GM23338 (cell line): ENCODE results near the gene CBFA2T3. TPM values are rescaled to one million over a fixed set of nuclear protein-coding genes. Genes with fewer than 3 reads are reported as not detected.

ENCODE experiments used
- ATAC-seq: fragments of 200-7000 bp; cut with Tn5 transposase; 3 replicates; pipeline ENCODE4 v1.9.1; 2020
- DNase-seq: peaks from one replicate; pipeline ENCODE4 v3.0.0-alpha.2; 2015; ENCODE audit warnings: low spot score
- H2AFZ ChIP-seq: fragments of 200-600 bp; sonication (generic); 2 replicates; pipeline ENCODE4 v1.8.0; 2016; ENCODE audit warnings: antibody characterized with exemption, mild to moderate bottlenecking, moderate library complexity
- H3F3A ChIP-seq: fragments of 200-600 bp; sonication (generic); replicated peaks from 2 replicates; pipeline ENCODE4 v1.8.0; 2017; ENCODE audit warnings: antibody characterized with exemption, mixed run types, low read depth
- H3K27ac ChIP-seq: fragments of 200-600 bp; sonication (generic); 2 replicates; pipeline ENCODE4 v1.6.1; 2016; ENCODE audit warnings: low read depth
- H3K27me3 ChIP-seq: fragments of 200-600 bp; sonication (generic); 2 replicates; pipeline ENCODE4 v1.8.0; 2016; ENCODE audit warnings: mild to moderate bottlenecking, mixed run types, moderate library complexity; ENCODE audit not compliant: insufficient read depth
- H3K36me3 ChIP-seq: fragments of 200-600 bp; sonication (generic); 2 replicates; pipeline ENCODE4 v1.8.0; 2016; ENCODE audit warnings: mild to moderate bottlenecking; ENCODE audit not compliant: insufficient read depth
- H3K4me1 ChIP-seq: fragments of 200-600 bp; sonication (generic); 2 replicates; pipeline ENCODE4 v1.8.0; 2016; ENCODE audit warnings: mild to moderate bottlenecking, moderate library complexity; ENCODE audit not compliant: insufficient read depth
- H3K4me2 ChIP-seq: fragments of 200-600 bp; sonication (generic); 2 replicates; pipeline ENCODE4 v1.7.1; 2017; ENCODE audit warnings: mixed run types
- H3K4me3 ChIP-seq: fragments of 200-600 bp; sonication (generic); 2 replicates; pipeline ENCODE4 v1.6.1; 2016; ENCODE audit warnings: mixed run types
- H3K79me2 ChIP-seq: fragments of 200-600 bp; sonication (generic); replicated peaks from 2 replicates; pipeline ENCODE4 v1.8.0; 2017; ENCODE audit warnings: mild to moderate bottlenecking; ENCODE audit not compliant: insufficient read depth
- H3K9me2 ChIP-seq: fragments of 200-600 bp; sonication (generic); 2 replicates; pipeline ENCODE4 v1.8.0; 2017; ENCODE audit not compliant: insufficient read depth
- H4K20me1 ChIP-seq: fragments of 200-600 bp; sonication (generic); replicated peaks from 2 replicates; pipeline ENCODE4 v1.8.0; 2017; ENCODE audit warnings: mild to moderate bottlenecking; ENCODE audit not compliant: insufficient read depth
- H3K27ac Mint-ChIP-seq: 2 replicates; pipeline ENCODE4 v1.8.0; 2020; ENCODE audit warnings: inconsistent platforms, mild to moderate bottlenecking, moderate library complexity, mixed read lengths
- H3K27me3 Mint-ChIP-seq: 3 replicates; pipeline ENCODE4 v1.8.0; 2022; ENCODE audit warnings: low read depth, mild to moderate bottlenecking, moderate library complexity, mixed read lengths, inconsistent platforms; ENCODE audit not compliant: insufficient read depth, poor library complexity
- H3K36me3 Mint-ChIP-seq: 3 replicates; pipeline ENCODE4 v1.8.0; 2021; ENCODE audit warnings: low read depth, mild to moderate bottlenecking, inconsistent platforms, moderate library complexity, mixed read lengths
- H3K4me1 Mint-ChIP-seq: 3 replicates; pipeline ENCODE4 v1.8.0; 2020; ENCODE audit warnings: mild to moderate bottlenecking, inconsistent platforms, mixed read lengths
- H3K4me3 Mint-ChIP-seq: 3 replicates; pipeline ENCODE4 v1.8.0; 2021; ENCODE audit warnings: moderate library complexity, mild to moderate bottlenecking, inconsistent platforms, mixed read lengths
- H3K9me3 Mint-ChIP-seq: 3 replicates; pipeline ENCODE4 v1.8.0; 2020; ENCODE audit warnings: moderate library complexity, mild to moderate bottlenecking, inconsistent platforms, mixed read lengths
- CREB1 ChIP-seq: fragments of 250-450 bp; sonication (Bioruptor Pico); IDR thresholded peaks from 2 replicates; pipeline ENCODE4 v1.5.0; 2020; ENCODE audit warnings: low read depth, mild to moderate bottlenecking, moderate library complexity
- EZH2 ChIP-seq: fragments of 200-600 bp; sonication (generic); IDR thresholded peaks from one replicate; pipeline ENCODE4 v1.8.0; 2017; ENCODE audit warnings: antibody characterized with exemption, mild to moderate bottlenecking, low read depth; ENCODE audit not compliant: unreplicated experiment
- EZH2phosphoT487 ChIP-seq: fragments of 200-600 bp; sonication (generic); IDR thresholded peaks from one replicate; pipeline ENCODE4 v1.8.1; 2018; ENCODE audit warnings: antibody characterized with exemption; ENCODE audit not compliant: unreplicated experiment
- JUNB ChIP-seq: IDR thresholded peaks from one replicate; pipeline ENCODE4 v1.6.1; 2016; ENCODE audit warnings: antibody characterized with exemption; ENCODE audit not compliant: unreplicated experiment
- NANOG ChIP-seq: IDR thresholded peaks from 2 replicates; pipeline ENCODE4 v1.6.1; 2016; ENCODE audit warnings: antibody characterized with exemption, borderline replicate concordance
- POLR2AphosphoS5 ChIP-seq: IDR thresholded peaks from 2 replicates; pipeline ENCODE4 v1.6.1; 2016; ENCODE audit warnings: antibody characterized with exemption, low read depth
- STAT1 ChIP-seq: IDR thresholded peaks from one replicate; pipeline ENCODE4 v1.6.1; 2016; ENCODE audit warnings: antibody characterized with exemption; ENCODE audit not compliant: unreplicated experiment
- ZNF114 ChIP-seq: fragments of 250-450 bp; sonication (Bioruptor Pico); IDR thresholded peaks from 2 replicates; pipeline ENCODE4 v1.5.0; 2020; ENCODE audit warnings: mild to moderate bottlenecking, moderate library complexity
- ZNF331 ChIP-seq: fragments of 250-450 bp; sonication (Bioruptor Pico); IDR thresholded peaks from 2 replicates; pipeline ENCODE4 v1.5.0; 2020; ENCODE audit warnings: low read depth, mild to moderate bottlenecking, moderate library complexity
- polyA plus RNA-seq: library from polyadenylated mRNA; unstranded; fragments of >200 nt; fragmentation: Nextera tagmentation; extraction: Ambion mirVana; gene quantifications from 2 replicates; pipeline ENCODE4 v1.2.1, GENCODE V29; 2016
- total RNA-seq: library from RNA; depleted of rRNA; stranded (reverse); fragments of >200 nt; shearing (Covaris generic); gene quantifications from 2 replicates; pipeline ENCODE4 v1.2.3, GENCODE V29; 2014
- TF ChIP-seq, protein P1 (sequence below): IDR thresholded peaks from 2 replicates; pipeline ENCODE4 v1.6.1; 2016; ENCODE audit warnings: antibody characterized with exemption
- TF ChIP-seq, protein P2 (sequence below): fragments of 250-450 bp; sonication (Bioruptor Pico); IDR thresholded peaks from 2 replicates; pipeline ENCODE4 v1.5.0; 2020; ENCODE audit warnings: mild to moderate bottlenecking, moderate library complexity
- TF ChIP-seq, protein P3 (sequence below), 2 experiments: fragments of 200-600 bp in 1 of 2; sonication (generic) in 1 of 2; conservative IDR thresholded peaks; 2 replicates each; pipeline versions ENCODE4 v1.5.1 to v1.6.1; 2016 to 2017; ENCODE audit warnings: antibody characterized with exemption in 2 of 2, low read depth in 2 of 2, mild to moderate bottlenecking in 2 of 2, moderate library complexity in 1 of 2
- TF ChIP-seq, protein P4 (sequence below): IDR thresholded peaks from one replicate; pipeline ENCODE4 v1.6.1; 2018; ENCODE audit warnings: antibody characterized with exemption; ENCODE audit not compliant: unreplicated experiment

Gene CBFA2T3
- total and polyA plus RNA-seq, 2 experiments from 2014 or later, result 0.87 to 1.5 TPM

DNA sequence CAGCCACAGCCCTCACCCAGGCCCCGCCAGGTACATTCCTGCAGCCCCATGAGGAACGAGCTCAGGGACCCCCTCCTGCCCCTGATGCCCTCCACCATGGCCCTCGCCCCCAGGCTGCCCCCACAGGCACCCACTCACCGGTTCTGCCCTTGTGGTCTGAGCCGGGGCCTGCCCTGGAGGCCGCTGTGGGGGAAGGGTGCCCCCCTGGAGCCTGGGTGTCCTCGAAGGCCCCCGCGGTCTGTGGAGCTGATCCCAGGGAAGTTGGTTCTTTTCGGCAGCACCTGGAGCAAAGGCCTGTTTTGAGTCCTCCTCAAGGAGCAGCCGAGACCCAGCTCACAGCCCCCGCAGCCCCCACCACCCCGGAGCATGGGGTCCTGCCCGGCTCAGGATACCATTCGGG lies 112.9 kb downstream of the CBFA2T3 start (continued):
- TF ChIP-seq ZNF114 (CRISPR knock-in tag), result no peak
- no peak for TF ChIP-seq STAT1
- no peak for TF ChIP-seq EZH2phosphoT487
- TF ChIP-seq EZH2, result no peak

DNA sequence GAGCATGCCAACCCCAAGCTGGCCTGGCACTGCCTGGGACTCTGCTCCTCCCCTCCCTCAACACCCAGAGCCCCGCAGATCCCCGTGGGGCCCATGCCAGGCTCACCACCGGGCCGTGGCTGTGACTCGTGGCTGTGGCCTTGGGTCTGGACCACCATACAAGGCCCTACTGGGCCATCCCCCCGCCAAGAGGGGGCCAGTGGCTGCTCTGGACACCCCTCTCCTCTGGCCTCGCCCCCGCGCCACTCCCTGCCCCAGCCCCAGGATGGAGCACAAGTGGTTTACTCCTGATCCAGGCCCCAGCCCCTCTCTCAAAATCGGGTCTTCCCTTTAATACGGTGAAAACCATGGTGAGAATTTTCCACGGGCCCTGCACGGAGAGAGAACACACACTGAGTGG lies 113.6 kb downstream of the CBFA2T3 start:
- Histone ChIP-seq H2AFZ (no peak overlapping the region), H3K79me2 (no peaks in the 10 kb centered on the region), H3K36me3 (no peaks in the 10 kb centered on the region), H3K4me2 (no peak overlapping the region), H3K27ac (no peak overlapping the region), H3K4me1 (no peaks in the 10 kb centered on the region), H3K9me2 (no peaks in the 10 kb centered on the region), H3K27me3 (no peaks in the 10 kb centered on the region), H3K4me3 (no peak overlapping the region), H3F3A (no peaks in the 10 kb centered on the region), H4K20me1 (no peaks in the 10 kb centered on the region; the same call in 1 of the 2 replicates)
- Mint-ChIP-seq H3K9me3 (no peaks in the 10 kb centered on the region), H3K4me3 (no peak overlapping the region), H3K36me3 (peaks cover 25% of the 10 kb centered on the region), H3K27ac (no peak overlapping the region), H3K27me3 (peaks cover 7% of the 10 kb centered on the region), H3K4me1 (peaks cover 2% of the 10 kb centered on the region; the same call in 1 of the 3 replicates)
- DNase-seq, result no peak
- ATAC-seq, result no peak
- TF ChIP-seq, protein P1, sequence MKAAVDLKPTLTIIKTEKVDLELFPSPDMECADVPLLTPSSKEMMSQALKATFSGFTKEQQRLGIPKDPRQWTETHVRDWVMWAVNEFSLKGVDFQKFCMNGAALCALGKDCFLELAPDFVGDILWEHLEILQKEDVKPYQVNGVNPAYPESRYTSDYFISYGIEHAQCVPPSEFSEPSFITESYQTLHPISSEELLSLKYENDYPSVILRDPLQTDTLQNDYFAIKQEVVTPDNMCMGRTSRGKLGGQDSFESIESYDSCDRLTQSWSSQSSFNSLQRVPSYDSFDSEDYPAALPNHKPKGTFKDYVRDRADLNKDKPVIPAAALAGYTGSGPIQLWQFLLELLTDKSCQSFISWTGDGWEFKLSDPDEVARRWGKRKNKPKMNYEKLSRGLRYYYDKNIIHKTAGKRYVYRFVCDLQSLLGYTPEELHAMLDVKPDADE, result no peak
- no peak for TF ChIP-seq JUNB
- TF ChIP-seq, protein P2, sequence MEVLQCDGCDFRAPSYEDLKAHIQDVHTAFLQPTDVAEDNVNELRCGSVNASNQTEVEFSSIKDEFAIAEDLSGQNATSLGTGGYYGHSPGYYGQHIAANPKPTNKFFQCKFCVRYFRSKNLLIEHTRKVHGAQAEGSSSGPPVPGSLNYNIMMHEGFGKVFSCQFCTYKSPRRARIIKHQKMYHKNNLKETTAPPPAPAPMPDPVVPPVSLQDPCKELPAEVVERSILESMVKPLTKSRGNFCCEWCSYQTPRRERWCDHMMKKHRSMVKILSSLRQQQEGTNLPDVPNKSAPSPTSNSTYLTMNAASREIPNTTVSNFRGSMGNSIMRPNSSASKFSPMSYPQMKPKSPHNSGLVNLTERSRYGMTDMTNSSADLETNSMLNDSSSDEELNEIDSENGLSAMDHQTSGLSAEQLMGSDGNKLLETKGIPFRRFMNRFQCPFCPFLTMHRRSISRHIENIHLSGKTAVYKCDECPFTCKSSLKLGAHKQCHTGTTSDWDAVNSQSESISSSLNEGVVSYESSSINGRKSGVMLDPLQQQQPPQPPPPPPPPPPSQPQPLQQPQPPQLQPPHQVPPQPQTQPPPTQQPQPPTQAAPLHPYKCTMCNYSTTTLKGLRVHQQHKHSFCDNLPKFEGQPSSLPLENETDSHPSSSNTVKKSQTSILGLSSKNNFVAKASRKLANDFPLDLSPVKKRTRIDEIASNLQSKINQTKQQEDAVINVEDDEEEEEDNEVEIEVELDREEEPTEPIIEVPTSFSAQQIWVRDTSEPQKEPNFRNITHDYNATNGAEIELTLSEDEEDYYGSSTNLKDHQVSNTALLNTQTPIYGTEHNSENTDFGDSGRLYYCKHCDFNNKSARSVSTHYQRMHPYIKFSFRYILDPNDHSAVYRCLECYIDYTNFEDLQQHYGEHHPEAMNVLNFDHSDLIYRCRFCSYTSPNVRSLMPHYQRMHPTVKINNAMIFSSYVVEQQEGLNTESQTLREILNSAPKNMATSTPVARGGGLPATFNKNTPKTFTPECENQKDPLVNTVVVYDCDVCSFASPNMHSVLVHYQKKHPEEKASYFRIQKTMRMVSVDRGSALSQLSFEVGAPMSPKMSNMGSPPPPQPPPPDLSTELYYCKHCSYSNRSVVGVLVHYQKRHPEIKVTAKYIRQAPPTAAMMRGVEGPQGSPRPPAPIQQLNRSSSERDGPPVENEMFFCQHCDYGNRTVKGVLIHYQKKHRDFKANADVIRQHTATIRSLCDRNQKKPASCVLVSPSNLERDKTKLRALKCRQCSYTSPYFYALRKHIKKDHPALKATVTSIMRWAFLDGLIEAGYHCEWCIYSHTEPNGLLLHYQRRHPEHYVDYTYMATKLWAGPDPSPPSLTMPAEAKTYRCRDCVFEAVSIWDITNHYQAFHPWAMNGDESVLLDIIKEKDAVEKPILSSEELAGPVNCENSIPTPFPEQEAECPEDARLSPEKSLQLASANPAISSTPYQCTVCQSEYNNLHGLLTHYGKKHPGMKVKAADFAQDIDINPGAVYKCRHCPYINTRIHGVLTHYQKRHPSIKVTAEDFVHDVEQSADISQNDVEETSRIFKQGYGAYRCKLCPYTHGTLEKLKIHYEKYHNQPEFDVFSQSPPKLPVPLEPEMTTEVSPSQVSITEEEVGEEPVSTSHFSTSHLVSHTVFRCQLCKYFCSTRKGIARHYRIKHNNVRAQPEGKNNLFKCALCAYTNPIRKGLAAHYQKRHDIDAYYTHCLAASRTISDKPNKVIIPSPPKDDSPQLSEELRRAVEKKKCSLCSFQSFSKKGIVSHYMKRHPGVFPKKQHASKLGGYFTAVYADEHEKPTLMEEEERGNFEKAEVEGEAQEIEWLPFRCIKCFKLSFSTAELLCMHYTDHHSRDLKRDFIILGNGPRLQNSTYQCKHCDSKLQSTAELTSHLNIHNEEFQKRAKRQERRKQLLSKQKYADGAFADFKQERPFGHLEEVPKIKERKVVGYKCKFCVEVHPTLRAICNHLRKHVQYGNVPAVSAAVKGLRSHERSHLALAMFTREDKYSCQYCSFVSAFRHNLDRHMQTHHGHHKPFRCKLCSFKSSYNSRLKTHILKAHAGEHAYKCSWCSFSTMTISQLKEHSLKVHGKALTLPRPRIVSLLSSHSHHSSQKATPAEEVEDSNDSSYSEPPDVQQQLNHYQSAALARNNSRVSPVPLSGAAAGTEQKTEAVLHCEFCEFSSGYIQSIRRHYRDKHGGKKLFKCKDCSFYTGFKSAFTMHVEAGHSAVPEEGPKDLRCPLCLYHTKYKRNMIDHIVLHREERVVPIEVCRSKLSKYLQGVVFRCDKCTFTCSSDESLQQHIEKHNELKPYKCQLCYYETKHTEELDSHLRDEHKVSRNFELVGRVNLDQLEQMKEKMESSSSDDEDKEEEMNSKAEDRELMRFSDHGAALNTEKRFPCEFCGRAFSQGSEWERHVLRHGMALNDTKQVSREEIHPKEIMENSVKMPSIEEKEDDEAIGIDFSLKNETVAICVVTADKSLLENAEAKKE (CRISPR knock-in tag), result no peak
- TF ChIP-seq STAT1, result no peak
- TF ChIP-seq ZNF114 (CRISPR knock-in tag), result no peak
- no peak for TF ChIP-seq EZH2phosphoT487
- TF ChIP-seq POLR2AphosphoS5, result no peak
- no peak for TF ChIP-seq CREB1 (CRISPR knock-in tag)
- TF ChIP-seq ZNF331 (CRISPR knock-in tag), result no peak
- no peak for TF ChIP-seq NANOG
- TF ChIP-seq, protein P3, sequence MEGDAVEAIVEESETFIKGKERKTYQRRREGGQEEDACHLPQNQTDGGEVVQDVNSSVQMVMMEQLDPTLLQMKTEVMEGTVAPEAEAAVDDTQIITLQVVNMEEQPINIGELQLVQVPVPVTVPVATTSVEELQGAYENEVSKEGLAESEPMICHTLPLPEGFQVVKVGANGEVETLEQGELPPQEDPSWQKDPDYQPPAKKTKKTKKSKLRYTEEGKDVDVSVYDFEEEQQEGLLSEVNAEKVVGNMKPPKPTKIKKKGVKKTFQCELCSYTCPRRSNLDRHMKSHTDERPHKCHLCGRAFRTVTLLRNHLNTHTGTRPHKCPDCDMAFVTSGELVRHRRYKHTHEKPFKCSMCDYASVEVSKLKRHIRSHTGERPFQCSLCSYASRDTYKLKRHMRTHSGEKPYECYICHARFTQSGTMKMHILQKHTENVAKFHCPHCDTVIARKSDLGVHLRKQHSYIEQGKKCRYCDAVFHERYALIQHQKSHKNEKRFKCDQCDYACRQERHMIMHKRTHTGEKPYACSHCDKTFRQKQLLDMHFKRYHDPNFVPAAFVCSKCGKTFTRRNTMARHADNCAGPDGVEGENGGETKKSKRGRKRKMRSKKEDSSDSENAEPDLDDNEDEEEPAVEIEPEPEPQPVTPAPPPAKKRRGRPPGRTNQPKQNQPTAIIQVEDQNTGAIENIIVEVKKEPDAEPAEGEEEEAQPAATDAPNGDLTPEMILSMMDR (conservative IDR thresholded peaks at IDR 0.05; ENCODE audit: low read depth in 2 of 2), result no peak
- no peak for TF ChIP-seq EZH2
- TF ChIP-seq, protein P4, sequence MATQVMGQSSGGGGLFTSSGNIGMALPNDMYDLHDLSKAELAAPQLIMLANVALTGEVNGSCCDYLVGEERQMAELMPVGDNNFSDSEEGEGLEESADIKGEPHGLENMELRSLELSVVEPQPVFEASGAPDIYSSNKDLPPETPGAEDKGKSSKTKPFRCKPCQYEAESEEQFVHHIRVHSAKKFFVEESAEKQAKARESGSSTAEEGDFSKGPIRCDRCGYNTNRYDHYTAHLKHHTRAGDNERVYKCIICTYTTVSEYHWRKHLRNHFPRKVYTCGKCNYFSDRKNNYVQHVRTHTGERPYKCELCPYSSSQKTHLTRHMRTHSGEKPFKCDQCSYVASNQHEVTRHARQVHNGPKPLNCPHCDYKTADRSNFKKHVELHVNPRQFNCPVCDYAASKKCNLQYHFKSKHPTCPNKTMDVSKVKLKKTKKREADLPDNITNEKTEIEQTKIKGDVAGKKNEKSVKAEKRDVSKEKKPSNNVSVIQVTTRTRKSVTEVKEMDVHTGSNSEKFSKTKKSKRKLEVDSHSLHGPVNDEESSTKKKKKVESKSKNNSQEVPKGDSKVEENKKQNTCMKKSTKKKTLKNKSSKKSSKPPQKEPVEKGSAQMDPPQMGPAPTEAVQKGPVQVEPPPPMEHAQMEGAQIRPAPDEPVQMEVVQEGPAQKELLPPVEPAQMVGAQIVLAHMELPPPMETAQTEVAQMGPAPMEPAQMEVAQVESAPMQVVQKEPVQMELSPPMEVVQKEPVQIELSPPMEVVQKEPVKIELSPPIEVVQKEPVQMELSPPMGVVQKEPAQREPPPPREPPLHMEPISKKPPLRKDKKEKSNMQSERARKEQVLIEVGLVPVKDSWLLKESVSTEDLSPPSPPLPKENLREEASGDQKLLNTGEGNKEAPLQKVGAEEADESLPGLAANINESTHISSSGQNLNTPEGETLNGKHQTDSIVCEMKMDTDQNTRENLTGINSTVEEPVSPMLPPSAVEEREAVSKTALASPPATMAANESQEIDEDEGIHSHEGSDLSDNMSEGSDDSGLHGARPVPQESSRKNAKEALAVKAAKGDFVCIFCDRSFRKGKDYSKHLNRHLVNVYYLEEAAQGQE, result no peak
